Measurements from ENCODE around the gene FH.

FH gene

DNA sequence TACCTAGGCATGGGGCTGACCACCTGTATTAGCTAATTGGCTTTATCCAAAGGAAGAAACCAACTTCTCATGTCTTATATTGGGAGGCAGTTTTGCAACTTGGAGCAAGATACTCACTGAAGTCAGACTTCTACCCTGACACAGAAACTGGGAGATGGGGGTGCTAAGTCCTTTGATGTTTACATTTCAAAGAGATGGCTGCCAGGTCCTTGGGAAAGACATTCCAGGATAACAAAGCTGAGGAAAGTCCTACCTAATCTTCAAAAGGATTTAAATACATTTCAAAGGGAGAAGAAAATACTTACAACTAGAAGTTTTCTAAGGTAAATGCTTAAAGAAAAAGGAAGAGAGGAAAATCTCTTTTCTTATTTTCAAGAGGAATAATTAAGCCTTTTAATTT is 62.1 kb downstream of the FH start:
- DNase-seq (ENCODE audit: low spot score), result no peak

GRCh38 chr1:241456743-241457142 is 62.8 kb downstream of the FH start:
- DNase-seq (ENCODE audit: low spot score), result no peak

- DNase-seq (ENCODE audit: low spot score), result no peak
Measured at GRCh38 chr1:241453732-241454131, 65.8 kb downstream of the FH start.

DNA sequence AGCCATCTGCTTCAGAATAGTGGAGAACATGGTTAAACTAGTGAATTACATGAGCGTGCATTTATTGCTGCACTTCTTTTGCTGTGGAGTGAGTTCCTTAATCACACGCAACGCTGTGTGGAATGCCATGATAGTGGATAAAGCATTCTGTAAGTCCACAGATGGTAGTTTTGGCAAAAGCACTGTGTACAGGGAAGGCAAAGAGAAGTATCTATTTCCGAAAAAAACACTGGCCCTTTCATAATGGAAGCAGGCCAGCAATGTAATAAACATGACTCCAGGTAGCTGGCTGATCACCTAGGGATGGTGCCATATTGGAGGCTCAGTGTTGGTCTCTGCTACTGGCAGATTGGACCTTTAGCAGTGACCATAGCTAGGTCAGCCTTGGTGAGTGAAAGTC is 67.6 kb downstream of the FH start:
- no peak for DNase-seq (ENCODE audit: low spot score)
